Fibroblast of villous mesenchyme (primary cell): ENCODE results near the gene ZNF414. TPM values are rescaled to one million over a fixed set of nuclear protein-coding genes. Genes with fewer than 3 reads are reported as not detected.

Experiments
- DNase-seq: peaks from one replicate; pipeline ENCODE4 v3.0.0-alpha.2; 2010; ENCODE audit warnings: low read depth
- H3K4me3 ChIP-seq: 2 replicates; pipeline ENCODE4 v1.5.1; 2011; ENCODE audit warnings: low read depth, mild to moderate bottlenecking, low read length
- CTCF ChIP-seq: IDR thresholded peaks from 2 replicates; pipeline ENCODE4 v1.5.1; 2012; ENCODE audit warnings: low read depth, mild to moderate bottlenecking, low read length; ENCODE audit not compliant: insufficient read depth
- total RNA-seq: library from RNA; depleted of rRNA; stranded (reverse); fragments of >200 nt; gene quantifications from 2 replicates; pipeline ENCODE4 v1.2.3, GENCODE V29; 2012

Gene ZNF414
- total RNA-seq, 1 donor = 5.2 TPM

GRCh38 chr19:8531470-8531869, 17.5 kb upstream of the ZNF414 start:
- no peak for TF ChIP-seq CTCF
- no peak for DNase-seq

GRCh38 chr19:8530061-8530679, 16.2 kb upstream of the ZNF414 start:
- no peak for DNase-seq
- TF ChIP-seq CTCF = no peak
- no peak overlapping the region for H3K4me3 ChIP-seq

More at GRCh38 chr19:8531470-8531869, 17.5 kb upstream of the ZNF414 start:
- no peak overlapping the region for H3K4me3 ChIP-seq

GRCh38 chr19:8529369-8530006, 15.5 kb upstream of the ZNF414 start:
- TF ChIP-seq CTCF = no peak
- no peak for DNase-seq
- no peak overlapping the region for H3K4me3 ChIP-seq

GRCh38 chr19:8528500-8528899, 14.5 kb upstream of the ZNF414 start:
- no peak overlapping the region for H3K4me3 ChIP-seq
- no peak for DNase-seq
- no peak for TF ChIP-seq CTCF

GRCh38 chr19:8526345-8527091, 12.6 kb upstream of the ZNF414 start:
- TF ChIP-seq CTCF = no peak
- DNase-seq = peak; percentile 91
- peak overlapping the region; percentile 88 for H3K4me3 ChIP-seq

GRCh38 chr19:8525401-8525684, 11.4 kb upstream of the ZNF414 start:
- DNase-seq = no peak
- peak overlapping the region; percentile 66 for H3K4me3 ChIP-seq
- TF ChIP-seq CTCF = peak; percentile 41
